ENCODE measurements around the gene SND1.

GRCh38 chr7:127946111-127946510 lies 294.1 kb downstream of the SND1 start:
- TF ChIP-seq POLR2A (IDR thresholded peaks at IDR 0.05; ENCODE audit: low read length) (no peak), GATA1 (IDR thresholded peaks at IDR 0.05; ENCODE audit: low read depth, low read length) (no peak)

Data from erythroblast (primary cell).